Measurements from ENCODE around the gene OPN3. TPM values are rescaled to one million over a fixed set of nuclear protein-coding genes. Genes with fewer than 3 reads are reported as not detected.

The OPN3 gene
- total and polyA plus RNA-seq, 9 of the 15 experiments (the other 6 are each of a cell fraction or from before 2014, with no cell fraction given), result 4.2 to 34.6 (median 17.0) TPM

GRCh38 chr1:241611063-241611462 lies 29.1 kb downstream of the OPN3 start (continued):
- TF ChIP-seq ZBTB43 (CRISPR knock-in tag; IDR thresholded peaks at IDR 0.05) (no peak), ZNF354B (CRISPR knock-in tag; IDR thresholded peaks at IDR 0.05) (no peak), ZNF217 (CRISPR knock-in tag; IDR thresholded peaks at IDR 0.05) (no peak), E2F1 (CRISPR knock-in tag; IDR thresholded peaks at IDR 0.05) (no peak), ZBTB40 (IDR thresholded peaks at IDR 0.05) (no peak), ZBTB40 (CRISPR knock-in tag; IDR thresholded peaks at IDR 0.05) (no peak), ZKSCAN3 (CRISPR knock-in tag; IDR thresholded peaks at IDR 0.05) (no peak), HOXB6 (CRISPR knock-in tag; IDR thresholded peaks at IDR 0.05; ENCODE audit: borderline replicate concordance) (no peak), ELK3 (CRISPR knock-in tag; IDR thresholded peaks at IDR 0.05) (no peak), NR2C2 (CRISPR knock-in tag; IDR thresholded peaks at IDR 0.05) (no peak), NR2C2 (tag; IDR thresholded peaks at IDR 0.05) (peak; percentile 47; the same call in 1 of the 2 replicates)
- TF ChIP-seq, protein P1, sequence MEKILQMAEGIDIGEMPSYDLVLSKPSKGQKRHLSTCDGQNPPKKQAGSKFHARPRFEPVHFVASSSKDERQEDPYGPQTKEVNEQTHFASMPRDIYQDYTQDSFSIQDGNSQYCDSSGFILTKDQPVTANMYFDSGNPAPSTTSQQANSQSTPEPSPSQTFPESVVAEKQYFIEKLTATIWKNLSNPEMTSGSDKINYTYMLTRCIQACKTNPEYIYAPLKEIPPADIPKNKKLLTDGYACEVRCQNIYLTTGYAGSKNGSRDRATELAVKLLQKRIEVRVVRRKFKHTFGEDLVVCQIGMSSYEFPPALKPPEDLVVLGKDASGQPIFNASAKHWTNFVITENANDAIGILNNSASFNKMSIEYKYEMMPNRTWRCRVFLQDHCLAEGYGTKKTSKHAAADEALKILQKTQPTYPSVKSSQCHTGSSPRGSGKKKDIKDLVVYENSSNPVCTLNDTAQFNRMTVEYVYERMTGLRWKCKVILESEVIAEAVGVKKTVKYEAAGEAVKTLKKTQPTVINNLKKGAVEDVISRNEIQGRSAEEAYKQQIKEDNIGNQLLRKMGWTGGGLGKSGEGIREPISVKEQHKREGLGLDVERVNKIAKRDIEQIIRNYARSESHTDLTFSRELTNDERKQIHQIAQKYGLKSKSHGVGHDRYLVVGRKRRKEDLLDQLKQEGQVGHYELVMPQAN (IDR thresholded peaks at IDR 0.05; ENCODE audit: borderline replicate concordance), result no peak
- TF ChIP-seq, protein P2, sequence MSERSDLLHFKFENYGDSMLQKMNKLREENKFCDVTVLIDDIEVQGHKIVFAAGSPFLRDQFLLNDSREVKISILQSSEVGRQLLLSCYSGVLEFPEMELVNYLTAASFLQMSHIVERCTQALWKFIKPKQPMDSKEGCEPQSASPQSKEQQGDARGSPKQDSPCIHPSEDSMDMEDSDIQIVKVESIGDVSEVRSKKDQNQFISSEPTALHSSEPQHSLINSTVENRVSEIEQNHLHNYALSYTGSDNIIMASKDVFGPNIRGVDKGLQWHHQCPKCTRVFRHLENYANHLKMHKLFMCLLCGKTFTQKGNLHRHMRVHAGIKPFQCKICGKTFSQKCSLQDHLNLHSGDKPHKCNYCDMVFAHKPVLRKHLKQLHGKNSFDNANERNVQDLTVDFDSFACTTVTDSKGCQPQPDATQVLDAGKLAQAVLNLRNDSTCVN (CRISPR knock-in tag; IDR thresholded peaks at IDR 0.05), result no peak
